Common myeloid progenitor, CD34-positive (primary cell): Measurements from ENCODE around the gene SLC34A3.
A peak's percentile ranks its signal among the peaks of the same experiment; 100 is the strongest.

Experiments used
- CTCF ChIA-PET: fragments of 350-600 bp; sonication (Branson Sonifier 250); formaldehyde crosslinking; loops from one replicate; lab custom pipeline; 2021; ENCODE audit warnings: antibody characterized with exemption; lab: Charles Lee
- POLR2A ChIA-PET: fragments of 350-600 bp; sonication (Branson Sonifier 250); formaldehyde crosslinking; loops from one replicate; lab custom pipeline; 2021; ENCODE audit warnings: antibody characterized with exemption; lab: Charles Lee
- DNase-seq, 3 donors: peaks; one replicate each; pipeline versions ENCODE4 v3.0.0 to v3.0.0-alpha.2; 2013
- H3K27ac ChIP-seq, 2 experiments: 1 replicate in 1 of 2; 2 replicates in 1 of 2; pipeline ENCODE4 v1.7.0; 2013; ENCODE audit warnings: inconsistent platforms in 2 of 2, low read length in 2 of 2, mild to moderate bottlenecking in 2 of 2, low read depth in 1 of 2, moderate library complexity in 1 of 2; ENCODE audit not compliant: severe bottlenecking in 2 of 2, insufficient read depth in 1 of 2, poor library complexity in 1 of 2
- H3K27me3 ChIP-seq, 5 experiments: replicated peaks in 2 of 5; 1 replicate in 3 of 5; 2 replicates in 2 of 5; pipeline versions ENCODE4 v1.6.1 to v1.7.0; 2013; ENCODE audit warnings: low read length in 4 of 5, mild to moderate bottlenecking in 2 of 5, moderate library complexity in 2 of 5, inconsistent platforms in 1 of 5; ENCODE audit not compliant: insufficient read depth in 5 of 5, control insufficient read depth in 4 of 5
- H3K36me3 ChIP-seq, 4 experiments: 1 replicate in 2 of 4; 2 replicates in 2 of 4; pipeline versions ENCODE4 v1.6.1 to v1.7.0; 2013; ENCODE audit warnings: low read length in 3 of 4, control low read depth in 1 of 4, mild to moderate bottlenecking in 1 of 4; ENCODE audit not compliant: control insufficient read depth in 4 of 4, insufficient read depth in 4 of 4
- H3K4me1 ChIP-seq, 4 experiments: 1 replicate in 3 of 4; 2 replicates in 1 of 4; pipeline versions ENCODE4 v1.6.1 to v1.7.1; 2013; ENCODE audit warnings: low read length in 3 of 4, mild to moderate bottlenecking in 3 of 4, control low read depth in 1 of 4, inconsistent platforms in 1 of 4, moderate library complexity in 1 of 4; ENCODE audit not compliant: control insufficient read depth in 4 of 4, insufficient read depth in 4 of 4; ENCODE audit errors: control extremely low read depth in 1 of 4
- H3K4me3 ChIP-seq, 7 experiments: 1 replicate in 4 of 7; 2 replicates in 3 of 7; pipeline versions ENCODE4 v1.5.1 to v1.7.0; 2013; ENCODE audit warnings: mild to moderate bottlenecking in 7 of 7, low read length in 6 of 7, moderate library complexity in 6 of 7, inconsistent platforms in 2 of 7, low read depth in 2 of 7, control low read depth in 1 of 7; ENCODE audit not compliant: insufficient read depth in 4 of 7, control insufficient read depth in 1 of 7; ENCODE audit errors: extremely low read depth in 1 of 7
- H3K9me3 ChIP-seq, 5 experiments: 1 replicate in 4 of 5; 2 replicates in 1 of 5; pipeline versions ENCODE4 v1.6.1 to v1.7.1; 2013; ENCODE audit warnings: low read length in 4 of 5, mild to moderate bottlenecking in 2 of 5, inconsistent platforms in 1 of 5, low read depth in 1 of 5, moderate library complexity in 1 of 5; ENCODE audit not compliant: control insufficient read depth in 4 of 5, insufficient read depth in 2 of 5; ENCODE audit errors: control extremely low read depth in 1 of 5
- WGBS: methylation state at CpG from one replicate; pipeline ENCODE4 v1.1.5; 2013; ENCODE audit not compliant: insufficient coverage; 5-methylcytosine and 5-hydroxymethylcytosine counted together

Gene SLC34A3

DNA sequence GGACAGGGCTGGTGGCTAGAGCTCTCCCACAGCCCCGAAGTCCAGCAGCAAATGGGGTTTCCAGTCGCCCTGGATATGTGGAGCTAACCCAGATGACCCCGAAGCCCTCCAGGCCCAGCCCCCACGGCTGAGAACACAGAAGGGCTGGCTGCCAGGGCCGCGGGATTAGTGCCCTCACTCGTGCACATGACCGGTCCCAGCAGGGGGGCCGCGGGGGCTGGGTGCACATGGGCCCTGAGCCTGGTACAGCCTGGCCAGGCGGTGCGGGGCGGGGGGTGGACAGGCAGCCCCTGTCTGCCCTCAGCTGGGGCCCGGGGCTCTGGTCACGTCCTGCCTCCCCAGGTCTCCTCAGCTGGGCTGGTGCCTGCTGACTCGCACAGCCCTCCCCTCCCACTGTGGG, 36.3 kb upstream of the SLC34A3 start:
- ChIA-PET CTCF (interaction anchor here (1.2 to 1.8 kb wide), 4 partner anchors 13 to 74 kb away, joined by 3 to 6 read pairs (median 4); partner anchors contain the start of genes RNF208 and RNF224), POLR2A (no interaction called here)
- H3K4me1 ChIP-seq: peaks cover 3 to 33% (median 18%) of the 10 kb centered on the region in 4 experiments
- peaks cover 0 to 4% (median 0%) of the 10 kb centered on the region in 5 experiments for H3K27me3 ChIP-seq
- peaks cover 0 to 35% (median 14%) of the 10 kb centered on the region in 4 experiments for H3K36me3 ChIP-seq
- 93% methylated on average over 13 of the region's 16 CpGs for WGBS
- no peak overlapping the region for H3K4me3 ChIP-seq
- H3K27ac ChIP-seq: no peak overlapping the region
- H3K9me3 ChIP-seq: no peaks in the 10 kb centered on the region
- no peak for DNase-seq

DNA sequence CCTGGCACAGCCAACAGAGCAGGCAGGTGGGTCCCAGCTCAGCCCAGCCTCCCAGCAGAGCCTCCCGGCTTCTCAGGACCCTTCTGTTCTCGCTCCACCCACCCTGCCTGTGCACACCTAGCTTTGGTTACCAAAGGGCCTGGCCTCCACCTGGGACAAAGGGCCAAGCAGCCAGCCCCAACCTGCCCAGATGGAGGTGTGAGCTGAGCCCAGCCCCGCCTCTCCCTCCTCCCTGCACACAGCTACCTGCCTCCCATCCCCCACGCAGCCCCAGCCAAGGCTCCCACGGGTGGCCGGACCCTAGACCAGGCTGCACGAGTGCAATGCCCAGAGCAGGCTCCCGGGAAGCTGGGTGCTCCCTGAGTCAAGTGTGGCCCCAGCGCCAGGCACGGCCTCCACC, 35.8 kb upstream of the SLC34A3 start:
- no peak overlapping the region for H3K4me3 ChIP-seq
- peaks cover 0 to 32% (median 13%) of the 10 kb centered on the region in 4 experiments for H3K36me3 ChIP-seq
- peaks cover 0 to 9% (median 0%) of the 10 kb centered on the region in 5 experiments for H3K27me3 ChIP-seq
- DNase-seq: no peak
- H3K4me1 ChIP-seq: peaks cover 0 to 33% (median 18%) of the 10 kb centered on the region in 4 experiments
- H3K27ac ChIP-seq: no peak overlapping the region
- ChIA-PET POLR2A (no interaction called here), CTCF (interaction anchor here (1.2 to 1.8 kb wide), 4 partner anchors 13 to 75 kb away, joined by 3 to 6 read pairs (median 4); partner anchors contain the start of genes RNF208 and RNF224)
- no peaks in the 10 kb centered on the region for H3K9me3 ChIP-seq
- WGBS: 97% methylated on average over 8 of the region's 10 CpGs

- H3K27me3 ChIP-seq: peaks cover 0 to 9% (median 0%) of the 10 kb centered on the region in 5 experiments
- H3K27ac ChIP-seq: no peak overlapping the region
- ChIA-PET POLR2A (interaction anchor here (1.0 kb wide), 1 partner anchor 10 kb away, joined by 3 read pairs; the partner anchor contains the start of genes NDOR1 and TMEM203), CTCF (interaction anchor here (1.4 to 2.8 kb wide), 2 partner anchors 32 to 41 kb away, joined by 6 to 9 read pairs; partner anchors contain the start of gene RNF224)
- DNase-seq: no peak
- peaks cover 0 to 25% (median 12%) of the 10 kb centered on the region in 4 experiments for H3K4me1 ChIP-seq
- H3K36me3 ChIP-seq: peaks cover 0 to 24% (median 8%) of the 10 kb centered on the region in 4 experiments
- no peaks in the 10 kb centered on the region for H3K9me3 ChIP-seq
- no peak overlapping the region for H3K4me3 ChIP-seq
- 98% methylated on average over 20 of the region's 21 CpGs for WGBS
These were observed 35.0 kb upstream of the SLC34A3 start for GRCh38 chr9:137195525-137196220.

GRCh38 chr9:137198051-137198901, 32.4 kb upstream of the SLC34A3 start:
- Histone ChIP-seq H3K36me3 (no peaks in the 10 kb centered on the region), H3K4me3 (no peak overlapping the region), H3K9me3 (no peaks in the 10 kb centered on the region), H3K27ac (no peak overlapping the region), H3K27me3 (peaks cover 0 to 9% (median 0%) of the 10 kb centered on the region in 5 experiments), H3K4me1 (peaks cover 0 to 41% (median 19%) of the 10 kb centered on the region in 4 experiments)
- no peak for DNase-seq
- 93% methylated on average over 18 of the region's 19 CpGs for WGBS
- ChIA-PET CTCF (interaction anchor here (0.6 to 2.8 kb wide), 4 partner anchors 8 to 38 kb away, joined by 3 to 9 read pairs (median 4); partner anchors contain the start of gene SSNA1), POLR2A (interaction anchor here (1.0 kb wide), 1 partner anchor 25 kb away, joined by 3 read pairs; no protein-coding TSS in a partner anchor)

- WGBS: 93% methylated on average over 10 of the region's 11 CpGs
- no peak for DNase-seq
- Histone ChIP-seq H3K27ac (no peak overlapping the region), H3K36me3 (no peaks in the 10 kb centered on the region), H3K27me3 (peaks cover 0 to 9% (median 0%) of the 10 kb centered on the region in 5 experiments), H3K4me1 (peaks cover 0 to 42% (median 21%) of the 10 kb centered on the region in 4 experiments), H3K4me3 (peak overlapping the region in 1 of 7 experiments; percentile 60), H3K9me3 (no peaks in the 10 kb centered on the region)
- CTCF ChIA-PET: interaction anchor here (1.1 to 1.6 kb wide), 2 partner anchors 8 to 28 kb away, joined by 3 to 5 read pairs; no protein-coding TSS in a partner anchor
- POLR2A ChIA-PET: no interaction called here
These were observed 31.8 kb upstream of the SLC34A3 start for GRCh38 chr9:137198902-137199283.

- Histone ChIP-seq H3K4me3 (peak overlapping the region in 4 of 7 experiments; percentile 6 to 62 (median 50)), H3K4me1 (peaks cover 3 to 49% (median 27%) of the 10 kb centered on the region in 4 experiments), H3K27me3 (peaks cover 0 to 9% (median 0%) of the 10 kb centered on the region in 5 experiments), H3K36me3 (no peaks in the 10 kb centered on the region), H3K9me3 (no peaks in the 10 kb centered on the region), H3K27ac (no peak overlapping the region)
- ChIA-PET CTCF (interaction anchor here (1.6 kb wide), 1 partner anchor 27 kb away, joined by 5 read pairs; no protein-coding TSS in a partner anchor), POLR2A (interaction anchor here (0.5 kb wide), 1 partner anchor 68 kb away, joined by 3 read pairs; no protein-coding TSS in a partner anchor)
- 25% methylated on average over 37 of the region's 51 CpGs for WGBS
- DNase-seq: no peak
These were observed 31.1 kb upstream of the SLC34A3 start for GRCh38 chr9:137199411-137200121.
